ENCODE data around the gene ATXN7L3B. TPM values are rescaled to one million over a fixed set of nuclear protein-coding genes. Genes with fewer than 3 reads are reported as not detected.

Gene ATXN7L3B, protein sequence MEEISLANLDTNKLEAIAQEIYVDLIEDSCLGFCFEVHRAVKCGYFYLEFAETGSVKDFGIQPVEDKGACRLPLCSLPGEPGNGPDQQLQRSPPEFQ
- total RNA-seq, result 10 to 100 TPM; 28.8 to 29.6 TPM

- intact Hi-C loops (cut with DNase I), result no loop called here
- Histone ChIP-seq H3K4me1 (peaks cover 5% of the 10 kb centered on the region), H3K9me3 (no peaks in the 10 kb centered on the region), H3K27ac (peak within 1 kb of the TSS; percentile 90), H3K9ac (ENCODE audit: low read depth in 2 of 2, low read length in 2 of 2) (peak within 1 kb of the TSS; percentile 84 to 99), H3K27me3 (no peaks in the 10 kb centered on the region), H3K4me3 (peak within 1 kb of the TSS; percentile 66), H3K36me3 (no peaks in the 10 kb centered on the region)
- TF ChIP-seq CTCF (IDR thresholded peaks at IDR 0.05), result no peak
- peak; percentile 94 for DNase-seq
These were observed at the start of gene ATXN7L3B for GRCh38 chr12:74537707-74538385. Gene ATXN7L3B, plus strand, starts transcription at chr12:74537835. Its CDS starts 278 bp downstream, at chr12:74538113.

DNA sequence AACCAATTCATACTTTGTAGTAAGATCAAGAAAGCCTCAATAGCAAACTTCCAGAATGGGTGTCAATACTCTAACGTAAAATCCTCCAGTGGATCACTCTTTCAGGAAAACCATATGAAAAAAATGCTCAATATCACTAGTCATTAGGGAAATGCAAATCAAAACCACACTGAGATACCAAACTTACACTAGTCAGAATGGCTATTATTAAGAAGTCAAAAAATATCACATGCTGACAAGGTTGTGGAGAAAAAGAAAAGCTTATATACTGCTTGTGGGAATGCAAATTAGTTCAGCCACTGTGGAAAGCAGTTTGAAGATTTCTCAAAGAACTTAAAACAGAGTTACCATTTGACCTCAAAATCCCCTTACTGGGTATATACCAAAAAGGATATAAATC, 49.5 kb upstream of the ATXN7L3B start:
- Histone ChIP-seq H3K27ac (no peak overlapping the region), H3K9me3 (no peaks in the 10 kb centered on the region), H3K27me3 (no peaks in the 10 kb centered on the region), H3K4me3 (no peak overlapping the region), H3K4me1 (no peaks in the 10 kb centered on the region), H3K36me3 (no peaks in the 10 kb centered on the region), H3K9ac (ENCODE audit: low read depth in 2 of 2, low read length in 2 of 2) (no peak overlapping the region)
- DNase-seq, result no peak
- TF ChIP-seq CTCF (IDR thresholded peaks at IDR 0.05), result no peak
- intact Hi-C loops (cut with DNase I), result no loop called here

GRCh38 chr12:74489543-74489942, 48.1 kb upstream of the ATXN7L3B start:
- TF ChIP-seq CTCF (IDR thresholded peaks at IDR 0.05), result no peak
- no peak overlapping the region for H3K4me3 ChIP-seq
- no peak for DNase-seq
- H3K36me3 ChIP-seq, result no peaks in the 10 kb centered on the region
- H3K27ac ChIP-seq, result no peak overlapping the region
- no peaks in the 10 kb centered on the region for H3K27me3 ChIP-seq
- no peak overlapping the region for H3K9ac ChIP-seq (ENCODE audit: low read depth in 2 of 2, low read length in 2 of 2)
- intact Hi-C loops (cut with DNase I), result no loop called here
- H3K4me1 ChIP-seq, result no peaks in the 10 kb centered on the region
- H3K9me3 ChIP-seq, result no peaks in the 10 kb centered on the region

GRCh38 chr12:74490390-74491064, 47.1 kb upstream of the ATXN7L3B start:
- Histone ChIP-seq H3K9me3 (no peaks in the 10 kb centered on the region), H3K36me3 (no peaks in the 10 kb centered on the region), H3K4me3 (no peak overlapping the region), H3K9ac (ENCODE audit: low read depth in 2 of 2, low read length in 2 of 2) (no peak overlapping the region), H3K27ac (no peak overlapping the region), H3K27me3 (no peaks in the 10 kb centered on the region), H3K4me1 (no peaks in the 10 kb centered on the region)
- intact Hi-C loops (cut with DNase I), result no loop called here
- no peak for DNase-seq
- no peak for TF ChIP-seq CTCF (IDR thresholded peaks at IDR 0.05)

DNA sequence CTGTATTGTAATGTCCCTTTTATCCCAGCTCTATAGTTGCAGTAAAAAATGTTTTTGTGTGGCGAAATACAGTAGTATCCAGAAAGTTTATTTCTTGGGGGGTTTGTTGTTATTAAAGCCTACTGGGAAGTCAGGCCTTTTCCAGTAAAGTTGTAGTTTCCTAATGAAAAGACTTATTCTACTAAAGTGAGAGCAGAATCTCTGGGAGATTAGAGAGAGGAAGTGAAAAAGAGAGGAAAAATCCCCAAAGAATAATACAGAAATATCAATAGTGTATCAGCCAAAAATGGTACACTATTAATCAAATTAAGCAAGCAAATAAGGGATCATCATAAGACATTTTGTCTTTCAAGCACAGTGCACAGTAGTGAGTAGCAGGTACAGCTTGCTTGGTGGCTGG, 46.3 kb upstream of the ATXN7L3B start:
- Histone ChIP-seq H3K9ac (ENCODE audit: low read depth in 2 of 2, low read length in 2 of 2) (no peak overlapping the region), H3K9me3 (no peaks in the 10 kb centered on the region), H3K36me3 (no peaks in the 10 kb centered on the region), H3K4me3 (no peak overlapping the region), H3K4me1 (no peaks in the 10 kb centered on the region), H3K27ac (no peak overlapping the region), H3K27me3 (no peaks in the 10 kb centered on the region)
- no peak for DNase-seq
- TF ChIP-seq CTCF (IDR thresholded peaks at IDR 0.05), result no peak
- intact Hi-C loops (cut with DNase I), result no loop called here
